NCI-H2107 treated with DMSO at 0.1 percent for 48 hours (cell line): Measurements from ENCODE around the gene COX10.

Experiments used
- DNase-seq: peaks from one replicate; lab custom pipeline; 2025; ENCODE audit not compliant: unreplicated experiment; lab: John Stamatoyannopoulos, UW

COX10 gene

DNA sequence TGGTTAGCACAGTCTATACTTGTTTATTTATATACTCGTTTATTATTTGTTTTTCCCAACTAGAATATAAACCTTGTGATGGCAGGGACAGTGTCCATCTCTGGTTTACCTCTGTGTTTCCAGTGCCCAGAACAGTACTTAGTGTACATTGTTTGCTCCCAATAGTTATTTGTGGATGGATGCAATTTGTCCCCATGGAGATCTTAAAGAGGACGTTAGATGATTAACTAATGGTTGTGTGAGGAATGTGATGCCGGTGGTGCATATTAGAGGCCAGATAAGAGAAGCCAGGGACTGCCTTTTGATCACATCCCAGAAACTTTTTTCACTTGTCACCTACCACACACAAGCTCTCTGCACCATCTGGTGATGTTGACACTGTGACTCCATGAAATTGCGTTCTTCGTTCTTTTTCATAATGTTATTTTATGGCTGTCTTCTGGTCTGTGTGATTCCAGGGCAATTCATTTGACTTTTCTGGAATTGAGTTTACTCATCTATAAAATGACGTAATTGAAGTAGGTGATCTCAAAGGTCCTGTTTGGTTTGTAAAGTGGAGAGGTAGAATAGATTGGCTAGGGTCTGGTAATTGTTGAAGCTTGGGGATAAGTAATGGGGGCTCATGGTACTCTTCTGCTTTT lies 1.2 kb downstream of the COX10 start:
- DNase-seq: no peak

DNA sequence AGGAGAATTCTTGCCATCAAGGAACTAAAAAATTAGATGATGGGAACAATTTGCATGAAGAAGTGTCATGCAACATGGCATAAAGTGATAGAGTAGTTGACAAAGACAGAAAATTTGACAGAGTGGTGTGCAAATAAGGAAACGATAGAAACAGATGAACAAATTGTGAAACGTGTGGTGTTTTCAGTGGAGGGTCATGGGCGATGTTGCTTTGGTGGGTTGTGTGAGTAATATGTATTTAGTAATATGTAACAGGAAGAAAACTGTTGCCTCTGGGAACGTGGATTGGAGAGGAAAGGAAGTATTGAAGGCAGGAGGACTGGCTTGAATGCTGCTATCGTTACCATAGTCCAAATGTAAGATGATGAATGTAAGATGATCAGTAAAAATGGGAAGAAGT lies 3.6 kb downstream of the COX10 start:
- DNase-seq: no peak

GRCh38 chr17:14078027-14078426 lies 8.7 kb downstream of the COX10 start:
- no peak for DNase-seq

- no peak for DNase-seq
Measured at GRCh38 chr17:14080847-14081251, 11.5 kb downstream of the COX10 start.

- DNase-seq: no peak
Measured at GRCh38 chr17:14082848-14083247, 13.5 kb downstream of the COX10 start.

GRCh38 chr17:14084955-14085354 lies 15.7 kb downstream of the COX10 start:
- no peak for DNase-seq

GRCh38 chr17:14086189-14086588 lies 16.9 kb downstream of the COX10 start:
- DNase-seq: no peak

DNA sequence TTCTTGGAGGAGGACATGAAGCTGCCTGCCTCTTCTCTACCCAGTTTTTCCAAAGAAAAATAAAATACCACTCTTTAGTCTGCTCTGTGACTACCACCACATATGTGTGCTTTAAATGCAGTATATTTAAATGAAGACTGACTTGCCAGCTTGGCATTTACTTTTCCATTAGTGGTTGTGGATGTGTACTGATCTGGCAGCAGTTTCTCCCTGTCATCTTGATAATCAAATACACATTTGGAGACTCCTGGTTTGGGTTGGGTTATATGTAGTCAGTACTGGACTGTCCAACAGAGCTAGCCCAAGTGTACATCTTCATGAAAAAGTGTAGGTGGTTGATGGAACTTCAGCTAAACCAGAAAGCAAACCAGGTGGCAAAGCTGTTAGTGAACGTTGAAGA lies 19.9 kb downstream of the COX10 start:
- DNase-seq: no peak

DNA sequence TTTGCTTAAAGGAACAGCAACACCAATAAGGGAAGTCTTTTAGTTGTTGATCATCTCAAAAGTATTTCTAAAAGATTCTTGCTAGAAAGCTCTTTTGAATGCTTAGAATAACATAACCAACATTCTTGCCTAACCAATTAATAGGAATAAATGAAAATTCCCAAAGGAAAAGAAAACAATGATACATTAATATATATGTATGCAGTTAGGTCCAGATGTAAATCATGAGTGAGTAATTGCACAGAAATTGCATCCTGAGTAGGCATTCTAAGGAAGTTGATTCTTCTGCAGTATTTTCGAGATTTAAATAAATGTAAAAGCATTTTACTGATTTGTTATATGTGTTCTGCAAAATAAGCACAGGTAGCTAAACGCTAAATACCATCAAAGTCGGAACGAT lies 22.1 kb downstream of the COX10 start:
- no peak for DNase-seq

- no peak for DNase-seq
Measured at GRCh38 chr17:14092808-14093207, 23.5 kb downstream of the COX10 start.

DNA sequence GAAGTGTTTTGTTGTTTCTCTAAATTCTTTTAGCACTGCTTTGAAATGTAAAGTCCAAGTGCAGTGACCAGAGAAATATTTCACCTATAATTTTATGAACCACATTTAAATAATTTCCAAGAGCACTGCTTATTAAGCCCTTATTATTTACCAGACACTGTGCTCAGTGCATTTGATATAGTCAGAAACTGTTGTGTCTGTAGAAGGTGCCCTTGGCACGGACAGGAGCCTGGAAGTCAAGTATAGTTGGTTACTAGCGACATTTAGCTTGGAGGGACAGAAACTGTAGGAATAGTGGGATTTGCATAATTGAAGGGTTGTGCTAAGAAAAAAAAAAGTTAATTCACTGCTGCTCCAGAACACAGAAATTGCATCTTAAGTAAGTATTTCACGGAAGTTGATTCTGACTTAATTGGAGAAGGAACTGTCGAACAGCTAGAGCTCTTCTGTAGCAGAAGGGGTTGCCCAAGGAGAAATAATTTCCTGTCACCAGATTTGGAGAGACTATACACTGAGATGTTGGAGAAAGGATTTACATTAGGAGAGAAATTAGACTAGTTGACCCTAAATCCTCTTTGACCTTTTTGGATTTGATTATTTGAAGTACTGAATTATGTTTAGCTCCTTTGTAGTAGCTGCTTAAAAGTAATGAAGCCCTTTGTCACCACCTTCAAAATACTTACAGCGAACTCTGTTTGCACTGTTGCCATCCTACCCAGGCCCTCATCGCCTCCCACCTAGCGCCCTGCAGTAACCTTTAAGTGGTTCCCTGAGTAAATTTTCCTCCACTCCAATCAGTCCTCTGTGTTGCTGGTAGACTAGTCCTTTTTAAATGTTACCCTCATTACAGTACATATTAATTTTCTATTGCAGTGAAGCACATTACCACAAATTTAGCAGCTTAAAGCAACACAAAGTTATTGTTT lies 25.6 kb downstream of the COX10 start:
- DNase-seq: no peak

DNA sequence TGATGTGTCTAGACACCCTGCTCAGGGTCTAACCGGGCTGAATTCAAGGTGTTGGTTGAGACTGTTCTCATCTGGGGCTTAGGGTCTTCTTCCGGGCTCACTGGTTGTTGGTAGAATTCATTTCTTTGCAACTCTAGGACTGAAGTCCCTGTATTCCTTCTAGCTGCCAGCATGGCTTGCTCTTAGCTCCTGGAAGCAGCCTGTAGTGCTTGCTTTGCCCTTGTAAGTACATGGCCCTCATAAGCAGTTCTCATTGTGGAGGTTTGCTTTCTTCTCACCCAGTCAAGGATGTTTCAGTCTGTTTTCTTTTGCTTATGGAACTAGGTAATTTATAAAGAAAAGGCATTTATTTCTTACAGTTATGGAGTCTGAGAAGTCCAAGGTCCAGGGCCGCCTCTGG lies 26.3 kb downstream of the COX10 start:
- DNase-seq: no peak

GRCh38 chr17:14098246-14098645 lies 28.9 kb downstream of the COX10 start:
- peak; percentile 8 for DNase-seq

- no peak for DNase-seq
Measured at GRCh38 chr17:14101976-14102375, 32.7 kb downstream of the COX10 start.

- no peak for DNase-seq
Measured at GRCh38 chr17:14103836-14104235, 34.5 kb downstream of the COX10 start.

GRCh38 chr17:14104734-14105133 lies 35.4 kb downstream of the COX10 start:
- no peak for DNase-seq

- DNase-seq: no peak
Measured at GRCh38 chr17:14107889-14108288, 38.6 kb downstream of the COX10 start.

DNA sequence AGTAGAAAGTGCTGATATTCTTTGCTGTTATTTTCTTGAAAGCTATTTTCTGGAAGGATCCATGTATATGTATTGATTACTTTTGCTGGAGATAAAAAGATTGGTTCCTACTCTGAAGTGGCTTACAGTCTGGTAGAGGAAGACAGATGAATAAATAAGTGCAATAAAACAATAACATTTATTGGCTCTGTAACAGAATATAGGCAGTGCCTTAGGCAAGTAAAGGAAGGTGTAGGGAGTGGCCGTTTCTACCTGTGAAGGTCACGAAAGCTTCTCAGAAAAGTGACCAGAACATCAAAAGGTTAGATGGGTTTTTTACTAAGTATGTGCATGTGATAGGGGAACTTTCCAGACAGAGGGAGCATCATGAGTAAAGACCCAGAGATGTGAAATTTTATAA lies 43.1 kb downstream of the COX10 start:
- no peak for DNase-seq

DNA sequence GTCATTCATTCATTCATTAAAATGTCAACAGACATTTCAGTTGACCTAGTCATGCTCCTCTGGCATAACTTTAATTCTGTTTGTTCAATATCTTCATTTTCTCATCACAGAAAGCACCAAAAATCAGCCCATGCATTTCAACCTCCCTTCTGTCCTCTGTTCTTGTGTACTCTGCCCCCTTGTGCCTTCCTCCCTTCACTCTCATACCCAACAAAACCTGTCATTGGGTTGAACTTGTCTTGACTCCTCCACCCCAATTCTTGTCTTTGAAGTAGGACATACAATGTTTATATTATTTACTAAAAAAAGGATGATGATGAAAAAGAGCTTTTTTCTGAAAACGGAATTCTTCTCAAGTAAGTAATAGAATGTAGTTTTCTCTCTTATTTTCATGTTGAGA lies 43.8 kb downstream of the COX10 start:
- no peak for DNase-seq

- no peak for DNase-seq
Measured at GRCh38 chr17:14116263-14117024, 47.1 kb downstream of the COX10 start.

- DNase-seq: no peak
Measured at GRCh38 chr17:14118951-14119350, 49.6 kb downstream of the COX10 start.

DNA sequence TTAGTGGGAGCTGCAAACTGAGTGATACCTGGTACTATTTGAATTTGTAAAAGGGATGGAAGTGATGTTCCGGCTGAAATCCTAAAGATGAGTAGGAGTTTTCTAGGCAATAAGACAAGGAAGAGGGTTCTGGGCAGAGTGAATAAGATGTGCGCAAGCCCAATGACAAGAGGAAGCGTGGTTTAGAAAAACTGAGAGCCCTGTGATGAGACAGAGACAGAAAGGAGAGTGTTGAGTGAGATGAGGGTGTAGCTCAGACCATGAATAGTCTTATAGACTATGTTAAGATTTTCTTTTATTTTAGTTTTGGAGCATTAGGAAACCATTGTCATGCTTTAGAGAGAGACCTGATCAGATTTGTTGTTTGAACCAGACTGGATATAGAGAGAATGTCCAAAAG lies 50.2 kb downstream of the COX10 start:
- DNase-seq: no peak
